DOHH2 (cell line): Measurements from ENCODE around the gene KNG1.

Experiments
- EZH2phosphoT487 ChIP-seq: fragments of 200-600 bp; sonication (generic); IDR thresholded peaks from 2 replicates; pipeline ENCODE4 v1.6.1; 2017; ENCODE audit warnings: borderline replicate concordance, mild to moderate bottlenecking, antibody characterized with exemption, low read length, moderate library complexity, mixed read lengths
- TF ChIP-seq, protein P1 (sequence below): fragments of 200-600 bp; sonication (generic); IDR thresholded peaks from one replicate; pipeline ENCODE4 v1.5.1; 2014; ENCODE audit warnings: antibody characterized with exemption, mild to moderate bottlenecking, low read depth, low read length; ENCODE audit not compliant: poor library complexity, severe bottlenecking

DNA sequence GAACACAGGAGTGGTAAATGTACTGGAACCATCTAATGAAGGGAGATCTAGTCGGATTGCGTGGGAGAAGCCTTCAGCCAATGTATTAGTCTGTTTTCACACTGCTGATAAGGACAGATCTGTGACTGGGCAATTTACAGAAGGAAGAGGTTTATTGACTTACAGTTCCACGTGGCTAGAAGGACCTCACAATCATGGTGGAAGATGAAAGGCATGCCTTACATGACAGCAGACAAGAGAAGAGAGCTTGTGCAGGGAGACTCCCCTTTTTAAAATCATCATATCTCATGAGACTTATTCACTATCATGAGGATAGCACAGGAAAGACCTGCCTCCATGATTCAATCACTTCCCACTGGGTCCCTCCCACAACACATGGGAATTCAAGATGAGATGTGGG is 34.3 kb upstream of the KNG1 start:
- TF ChIP-seq, protein P1, sequence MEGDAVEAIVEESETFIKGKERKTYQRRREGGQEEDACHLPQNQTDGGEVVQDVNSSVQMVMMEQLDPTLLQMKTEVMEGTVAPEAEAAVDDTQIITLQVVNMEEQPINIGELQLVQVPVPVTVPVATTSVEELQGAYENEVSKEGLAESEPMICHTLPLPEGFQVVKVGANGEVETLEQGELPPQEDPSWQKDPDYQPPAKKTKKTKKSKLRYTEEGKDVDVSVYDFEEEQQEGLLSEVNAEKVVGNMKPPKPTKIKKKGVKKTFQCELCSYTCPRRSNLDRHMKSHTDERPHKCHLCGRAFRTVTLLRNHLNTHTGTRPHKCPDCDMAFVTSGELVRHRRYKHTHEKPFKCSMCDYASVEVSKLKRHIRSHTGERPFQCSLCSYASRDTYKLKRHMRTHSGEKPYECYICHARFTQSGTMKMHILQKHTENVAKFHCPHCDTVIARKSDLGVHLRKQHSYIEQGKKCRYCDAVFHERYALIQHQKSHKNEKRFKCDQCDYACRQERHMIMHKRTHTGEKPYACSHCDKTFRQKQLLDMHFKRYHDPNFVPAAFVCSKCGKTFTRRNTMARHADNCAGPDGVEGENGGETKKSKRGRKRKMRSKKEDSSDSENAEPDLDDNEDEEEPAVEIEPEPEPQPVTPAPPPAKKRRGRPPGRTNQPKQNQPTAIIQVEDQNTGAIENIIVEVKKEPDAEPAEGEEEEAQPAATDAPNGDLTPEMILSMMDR: no peak
- TF ChIP-seq EZH2phosphoT487: no peak
